MM.1S (cell line): ENCODE data around the gene RASSF9.

Source experiments
- DNase-seq: peaks from one replicate; pipeline ENCODE4 v3.0.0-alpha.2; 2015
- H2AFZ ChIP-seq: fragments of 300-600 bp; sonication (generic); 2 replicates; pipeline ENCODE4 v1.6.0; 2016; ENCODE audit warnings: antibody characterized with exemption, low read length
- H3F3A ChIP-seq: fragments of 300-600 bp; sonication (generic); 2 replicates; pipeline ENCODE4 v1.6.1; 2016; ENCODE audit warnings: mild to moderate bottlenecking, antibody characterized with exemption, low read length, moderate library complexity, mixed read lengths; ENCODE audit not compliant: insufficient read depth
- H3K27ac ChIP-seq: fragments of 300-600 bp; sonication (generic); 2 replicates; pipeline ENCODE4 v1.5.1; 2016; ENCODE audit warnings: mild to moderate bottlenecking, low read length
- H3K27me3 ChIP-seq: fragments of 300-600 bp; sonication (generic); replicated peaks from 2 replicates; pipeline ENCODE4 v1.6.0; 2016; ENCODE audit warnings: low read length; ENCODE audit not compliant: insufficient read depth
- H3K36me3 ChIP-seq: fragments of 300-600 bp; sonication (generic); replicated peaks from 2 replicates; pipeline ENCODE4 v1.6.1; 2016; ENCODE audit warnings: mild to moderate bottlenecking, low read length, mixed read lengths; ENCODE audit not compliant: insufficient read depth
- H3K4me1 ChIP-seq: fragments of 300-600 bp; sonication (generic); 2 replicates; pipeline ENCODE4 v1.6.1; 2016; ENCODE audit warnings: low read length, mixed read lengths
- H3K4me2 ChIP-seq: fragments of 300-600 bp; sonication (generic); 2 replicates; pipeline ENCODE4 v1.6.0; 2016; ENCODE audit warnings: low read depth, low read length
- H3K4me3 ChIP-seq: fragments of 300-600 bp; sonication (generic); 2 replicates; pipeline ENCODE4 v1.5.1; 2016; ENCODE audit warnings: low read length, mixed read lengths
- H3K79me2 ChIP-seq: fragments of 300-600 bp; sonication (generic); 2 replicates; pipeline ENCODE4 v1.6.1; 2016; ENCODE audit warnings: mixed run types, low read length, mixed read lengths
- H3K9ac ChIP-seq: fragments of 300-600 bp; sonication (generic); 2 replicates; pipeline ENCODE4 v1.6.1; 2016; ENCODE audit warnings: low read length, mixed read lengths
- H3K9me2 ChIP-seq: fragments of 300-600 bp; sonication (generic); replicated peaks from 2 replicates; pipeline ENCODE4 v1.6.1; 2016; ENCODE audit warnings: mild to moderate bottlenecking, low read length, mixed read lengths; ENCODE audit not compliant: insufficient read depth
- H3K9me3 ChIP-seq: fragments of 300-600 bp; sonication (generic); replicated peaks from 2 replicates; pipeline ENCODE4 v1.6.1; 2016; ENCODE audit warnings: mild to moderate bottlenecking, low read length, mixed read lengths; ENCODE audit not compliant: insufficient read depth
- H4K20me1 ChIP-seq: fragments of 300-600 bp; sonication (generic); 2 replicates; pipeline ENCODE4 v1.6.1; 2016; ENCODE audit warnings: mild to moderate bottlenecking, low read length, moderate library complexity, mixed read lengths; ENCODE audit not compliant: insufficient read depth
- EZH2 ChIP-seq: fragments of 300-600 bp; sonication (generic); optimal IDR thresholded peaks from 2 replicates; pipeline ENCODE3; 2017; ENCODE audit warnings: low read depth, mild to moderate bottlenecking, antibody characterized with exemption, low read length, mixed read lengths
- EZH2phosphoT487 ChIP-seq: fragments of 300-600 bp; sonication (generic); IDR thresholded peaks from 2 replicates; pipeline ENCODE4 v1.6.1; 2018; ENCODE audit warnings: antibody characterized with exemption, low read length
- TF ChIP-seq, protein P1 (sequence below): fragments of 300-600 bp; sonication (generic); IDR thresholded peaks from 2 replicates; pipeline ENCODE4 v1.5.1; 2016; ENCODE audit warnings: antibody characterized with exemption, low read length, mixed read lengths

The RASSF9 gene

DNA sequence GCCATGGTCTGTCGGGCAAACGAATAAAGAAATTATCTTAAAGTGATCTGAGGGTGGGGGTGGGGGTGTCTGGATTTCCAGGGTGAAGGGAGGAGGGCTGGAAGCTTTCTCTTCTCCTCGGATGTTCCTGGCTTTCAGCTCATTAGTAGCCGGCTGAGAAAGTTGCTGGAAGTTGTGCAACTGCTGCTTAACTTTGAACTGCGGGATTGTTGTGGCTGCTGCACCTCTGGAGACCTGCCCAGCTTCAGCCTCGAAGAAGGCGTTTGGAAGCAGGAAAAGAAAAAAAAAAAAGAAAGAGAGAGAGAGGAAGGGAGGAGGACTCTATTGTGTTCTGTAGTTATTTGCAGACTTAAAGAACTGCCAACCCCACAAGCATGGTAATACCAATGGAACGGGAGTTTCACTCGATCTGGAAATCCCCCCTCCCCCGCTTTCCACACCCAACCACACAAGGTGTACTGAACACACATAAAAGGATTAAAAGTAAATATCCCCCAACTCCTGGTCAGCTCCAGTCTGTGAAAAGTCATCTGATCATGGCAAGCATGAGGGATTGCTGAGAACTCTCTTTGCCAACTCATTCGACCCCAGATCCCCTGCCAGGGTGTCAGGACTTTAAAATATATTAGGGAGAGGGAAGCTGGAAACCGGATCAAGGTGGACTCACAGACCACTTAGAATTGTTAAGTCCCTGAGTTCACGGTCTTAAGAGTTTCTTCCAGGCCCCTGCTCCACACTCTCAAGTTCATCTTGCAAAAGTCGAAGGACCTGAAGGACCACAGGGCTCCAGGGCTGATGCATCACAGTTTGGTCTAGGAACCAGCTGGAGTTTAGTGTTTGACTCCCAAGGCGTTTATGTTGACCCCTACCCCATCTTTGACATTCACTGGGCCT lies at the start of gene RASSF9:
Gene RASSF9, minus strand, starts transcription at position 213 of the 894 bp plus-strand sequence. Its CDS starts 208 bp downstream, at position 5.
- Histone ChIP-seq H4K20me1 (no peaks in the 10 kb centered on the region), H3K36me3 (no peaks in the 10 kb centered on the region), H3K9ac (no peak within 1 kb of the TSS), H3K79me2 (no peaks in the 10 kb centered on the region), H3K4me2 (no peak within 1 kb of the TSS), H3K9me2 (no peaks in the 10 kb centered on the region), H3K4me1 (no peaks in the 10 kb centered on the region), H3K9me3 (no peaks in the 10 kb centered on the region), H3K27ac (no peak within 1 kb of the TSS), H3F3A (no peaks in the 10 kb centered on the region), H2AFZ (0 out of 2 replicates have a peak within 1 kb of the TSS, but pooled peaks have one; percentile 27), H3K27me3 (no peaks in the 10 kb centered on the region), H3K4me3 (no peak within 1 kb of the TSS)
- no peak for TF ChIP-seq EZH2phosphoT487
- TF ChIP-seq EZH2: no peak
- TF ChIP-seq, protein P1, sequence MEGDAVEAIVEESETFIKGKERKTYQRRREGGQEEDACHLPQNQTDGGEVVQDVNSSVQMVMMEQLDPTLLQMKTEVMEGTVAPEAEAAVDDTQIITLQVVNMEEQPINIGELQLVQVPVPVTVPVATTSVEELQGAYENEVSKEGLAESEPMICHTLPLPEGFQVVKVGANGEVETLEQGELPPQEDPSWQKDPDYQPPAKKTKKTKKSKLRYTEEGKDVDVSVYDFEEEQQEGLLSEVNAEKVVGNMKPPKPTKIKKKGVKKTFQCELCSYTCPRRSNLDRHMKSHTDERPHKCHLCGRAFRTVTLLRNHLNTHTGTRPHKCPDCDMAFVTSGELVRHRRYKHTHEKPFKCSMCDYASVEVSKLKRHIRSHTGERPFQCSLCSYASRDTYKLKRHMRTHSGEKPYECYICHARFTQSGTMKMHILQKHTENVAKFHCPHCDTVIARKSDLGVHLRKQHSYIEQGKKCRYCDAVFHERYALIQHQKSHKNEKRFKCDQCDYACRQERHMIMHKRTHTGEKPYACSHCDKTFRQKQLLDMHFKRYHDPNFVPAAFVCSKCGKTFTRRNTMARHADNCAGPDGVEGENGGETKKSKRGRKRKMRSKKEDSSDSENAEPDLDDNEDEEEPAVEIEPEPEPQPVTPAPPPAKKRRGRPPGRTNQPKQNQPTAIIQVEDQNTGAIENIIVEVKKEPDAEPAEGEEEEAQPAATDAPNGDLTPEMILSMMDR: no peak
- no peak for DNase-seq

DNA sequence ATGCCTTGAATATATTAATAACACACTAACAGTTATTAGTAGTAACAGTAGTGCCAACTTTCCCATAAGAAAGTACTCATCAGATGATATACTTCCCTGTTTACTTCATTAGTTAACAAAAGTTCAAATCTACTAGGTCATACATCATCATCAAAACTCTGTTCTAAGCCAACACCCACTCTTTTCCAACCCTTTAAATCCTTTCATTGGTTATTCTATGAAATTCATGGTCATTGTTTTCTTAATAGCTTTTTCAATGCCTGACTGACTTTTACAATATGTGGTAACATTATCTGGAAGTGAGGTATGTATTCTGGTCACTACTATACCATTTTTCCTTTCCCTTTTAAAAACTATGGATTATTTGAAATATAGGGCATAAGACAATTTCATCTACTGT lies 47.6 kb upstream of the RASSF9 start:
- H3K27ac ChIP-seq: no peak overlapping the region
- TF ChIP-seq EZH2 (no peak), EZH2phosphoT487 (no peak)
- TF ChIP-seq, protein P1: no peak
- no peaks in the 10 kb centered on the region for H3K79me2 ChIP-seq
- no peaks in the 10 kb centered on the region for H3K9me2 ChIP-seq
- no peak overlapping the region for H3K9ac ChIP-seq
- H4K20me1 ChIP-seq: no peaks in the 10 kb centered on the region
- H3K27me3 ChIP-seq: no peaks in the 10 kb centered on the region
- H3K4me2 ChIP-seq: no peak overlapping the region
- no peaks in the 10 kb centered on the region for H3K4me1 ChIP-seq
- no peaks in the 10 kb centered on the region for H3K36me3 ChIP-seq
- no peaks in the 10 kb centered on the region for H3K9me3 ChIP-seq
- no peak overlapping the region for H3K4me3 ChIP-seq
- H2AFZ ChIP-seq: no peak overlapping the region
- DNase-seq: no peak
- no peaks in the 10 kb centered on the region for H3F3A ChIP-seq

DNA sequence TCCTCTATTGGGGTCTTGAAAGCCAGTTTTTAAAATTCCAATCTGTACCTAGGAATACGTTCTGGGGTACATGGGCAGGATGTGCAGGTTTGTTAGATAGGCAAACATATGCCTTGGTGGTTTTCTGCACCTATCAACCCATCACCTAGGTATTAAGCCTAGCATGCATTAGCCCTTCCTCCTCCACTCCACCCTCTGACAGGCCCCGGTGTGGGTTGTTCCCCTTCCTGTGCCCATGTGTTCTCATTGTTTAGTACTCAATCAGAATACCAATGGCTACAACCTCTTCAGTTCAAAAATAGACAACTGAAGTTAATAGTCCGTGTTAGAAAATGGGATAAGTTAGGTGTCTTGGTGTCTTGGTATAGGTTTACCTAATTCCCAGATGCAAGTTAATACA lies 41.2 kb upstream of the RASSF9 start:
- no peak overlapping the region for H3K4me2 ChIP-seq
- H3K27ac ChIP-seq: no peak overlapping the region
- no peak overlapping the region for H3K9ac ChIP-seq
- no peaks in the 10 kb centered on the region for H3F3A ChIP-seq
- H3K4me3 ChIP-seq: no peak overlapping the region
- DNase-seq: no peak
- no peaks in the 10 kb centered on the region for H3K36me3 ChIP-seq
- no peaks in the 10 kb centered on the region for H3K27me3 ChIP-seq
- no peak overlapping the region for H2AFZ ChIP-seq
- H3K4me1 ChIP-seq: no peaks in the 10 kb centered on the region
- no peaks in the 10 kb centered on the region for H3K9me2 ChIP-seq
- no peaks in the 10 kb centered on the region for H3K9me3 ChIP-seq
- TF ChIP-seq EZH2: no peak
- TF ChIP-seq, protein P1: no peak
- H4K20me1 ChIP-seq: no peaks in the 10 kb centered on the region
- H3K79me2 ChIP-seq: no peaks in the 10 kb centered on the region
